ENCODE measurements around the gene TMEM178A.
"Not testable (repeated sequence)": the region's sequence is repeated elsewhere in the genome, so short reads cannot be mapped to it uniquely, and the experiment has no call there.

TMEM178A gene

GRCh38 chr2:39715822-39716221 is 50.1 kb downstream of the TMEM178A start:
- DNase-seq (ENCODE audit: low read depth), result no peak

GRCh38 chr2:39717067-39717466 is 51.4 kb downstream of the TMEM178A start:
- no peak for DNase-seq (ENCODE audit: low read depth)

GRCh38 chr2:39718483-39718882 is 52.8 kb downstream of the TMEM178A start:
- no peak for DNase-seq (ENCODE audit: low read depth)

- DNase-seq (ENCODE audit: low read depth), result peak; percentile 10
Measured at GRCh38 chr2:39719317-39719716, 53.6 kb downstream of the TMEM178A start.

- DNase-seq (ENCODE audit: low read depth), result no peak
Measured at GRCh38 chr2:39720970-39721369, 55.3 kb downstream of the TMEM178A start.

- no peak for DNase-seq (ENCODE audit: low read depth)
Measured at GRCh38 chr2:39723497-39723896, 57.8 kb downstream of the TMEM178A start.

GRCh38 chr2:39723946-39724827 is 58.5 kb downstream of the TMEM178A start:
- no peak for DNase-seq (ENCODE audit: low read depth)

- DNase-seq (ENCODE audit: low read depth), result peak; percentile 44
Measured at GRCh38 chr2:39724828-39725144, 59.1 kb downstream of the TMEM178A start.

GRCh38 chr2:39725401-39725800 is 59.7 kb downstream of the TMEM178A start:
- no peak for DNase-seq (ENCODE audit: low read depth)

- not testable (repeated sequence) for DNase-seq (ENCODE audit: low read depth)
Measured at GRCh38 chr2:39728085-39728484, 62.4 kb downstream of the TMEM178A start.

GRCh38 chr2:39728941-39729351 is 63.2 kb downstream of the TMEM178A start:
- DNase-seq (ENCODE audit: low read depth), result peak; percentile 20

GRCh38 chr2:39730276-39730675 is 64.6 kb downstream of the TMEM178A start:
- DNase-seq (ENCODE audit: low read depth), result no peak

GRCh38 chr2:39730685-39731302 is 65.1 kb downstream of the TMEM178A start:
- no peak for DNase-seq (ENCODE audit: low read depth)

GRCh38 chr2:39731546-39731945 is 65.8 kb downstream of the TMEM178A start:
- no peak for DNase-seq (ENCODE audit: low read depth)

- no peak for DNase-seq (ENCODE audit: low read depth)
Measured at GRCh38 chr2:39732482-39732881, 66.8 kb downstream of the TMEM178A start.

GRCh38 chr2:39733070-39733674 is 67.5 kb downstream of the TMEM178A start:
- DNase-seq (ENCODE audit: low read depth), result peak; percentile 42

GRCh38 chr2:39734445-39734844 is 68.7 kb downstream of the TMEM178A start:
- DNase-seq (ENCODE audit: low read depth), result no peak

GRCh38 chr2:39735648-39736047 is 69.9 kb downstream of the TMEM178A start:
- no peak for DNase-seq (ENCODE audit: low read depth)

- DNase-seq (ENCODE audit: low read depth), result peak; percentile 77
Measured at GRCh38 chr2:39736640-39737039, 70.9 kb downstream of the TMEM178A start.

GRCh38 chr2:39737661-39738060 is 71.9 kb downstream of the TMEM178A start:
- DNase-seq (ENCODE audit: low read depth), result peak; percentile 22

- no peak for DNase-seq (ENCODE audit: low read depth)
Measured at GRCh38 chr2:39738936-39739335, 73.2 kb downstream of the TMEM178A start.

- no peak for DNase-seq (ENCODE audit: low read depth)
Measured at GRCh38 chr2:39739386-39739785, 73.7 kb downstream of the TMEM178A start.

- DNase-seq (ENCODE audit: low read depth), result no peak
Measured at GRCh38 chr2:39741871-39742270, 76.2 kb downstream of the TMEM178A start.
